HG02798 (cell line): Measurements from ENCODE around the gene C17orf58.
"Not testable (repeated sequence)": the region's sequence is repeated elsewhere in the genome, so short reads cannot be mapped to it uniquely, and the experiment has no call there.

Source experiments
- ATAC-seq: cut with Tn5 transposase; IDR thresholded peaks from one replicate; pipeline ENCODE4 v1.9.1; 2021; ENCODE audit warnings: mild to moderate bottlenecking; ENCODE audit not compliant: unreplicated experiment, poor library complexity

Gene C17orf58

DNA sequence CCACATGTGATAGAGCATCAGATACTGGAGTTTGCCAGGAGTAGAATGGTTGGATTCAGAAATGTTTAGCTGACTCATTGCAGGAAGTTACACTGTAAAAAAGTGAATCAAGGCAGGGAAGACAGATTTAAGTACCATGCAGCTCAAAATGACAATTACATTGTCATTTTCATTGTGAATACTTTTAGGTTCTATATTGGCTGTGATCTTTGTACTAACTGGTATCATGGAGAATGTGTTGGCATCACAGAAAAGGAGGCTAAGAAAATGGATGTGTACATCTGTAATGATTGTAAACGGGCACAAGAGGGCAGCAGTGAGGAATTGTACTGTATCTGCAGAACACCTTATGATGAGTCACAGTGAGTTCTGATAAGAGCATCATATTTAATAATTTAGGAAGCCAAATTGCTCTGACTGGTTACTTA is 33.1 kb downstream of the C17orf58 start:
- peak; percentile 68 for ATAC-seq

DNA sequence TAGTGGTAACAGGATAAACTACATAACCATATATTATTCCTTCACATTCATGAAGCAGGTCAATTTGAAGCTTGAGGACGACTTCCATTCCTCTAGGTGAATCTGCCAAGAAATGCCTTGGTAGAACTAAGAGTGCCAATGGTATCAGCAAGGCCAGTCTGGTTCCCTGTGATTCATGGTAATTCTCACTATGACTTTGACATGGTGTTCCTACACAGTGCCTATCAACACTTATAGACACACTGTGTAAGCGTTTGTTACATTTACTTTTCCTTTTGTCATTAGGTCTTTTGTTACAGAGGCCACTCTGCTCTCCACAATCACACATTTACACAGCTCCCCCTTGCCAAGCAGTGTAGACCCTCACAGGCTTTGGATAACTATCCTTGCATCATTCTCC is 34.1 kb downstream of the C17orf58 start:
- ATAC-seq: not testable (repeated sequence)

DNA sequence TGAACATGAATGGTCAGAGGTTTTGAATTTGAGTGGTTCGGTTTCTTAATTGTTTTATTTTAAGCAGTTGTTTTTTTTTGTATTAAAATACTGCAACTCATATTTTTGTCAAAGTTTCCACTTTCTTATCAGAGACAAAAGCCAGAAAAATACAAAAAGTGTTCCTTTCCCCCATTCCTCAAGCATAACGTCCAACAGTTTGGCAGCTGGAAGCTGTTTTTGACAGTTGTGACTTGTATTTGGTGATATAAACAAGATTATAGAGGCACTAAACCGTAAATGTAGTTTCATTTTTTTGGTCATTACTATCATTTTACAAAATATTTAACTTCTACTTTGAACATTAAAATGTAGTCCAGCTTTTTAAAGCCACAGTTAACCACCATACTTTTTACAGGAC is 36.0 kb downstream of the C17orf58 start:
- ATAC-seq: not testable (repeated sequence)

DNA sequence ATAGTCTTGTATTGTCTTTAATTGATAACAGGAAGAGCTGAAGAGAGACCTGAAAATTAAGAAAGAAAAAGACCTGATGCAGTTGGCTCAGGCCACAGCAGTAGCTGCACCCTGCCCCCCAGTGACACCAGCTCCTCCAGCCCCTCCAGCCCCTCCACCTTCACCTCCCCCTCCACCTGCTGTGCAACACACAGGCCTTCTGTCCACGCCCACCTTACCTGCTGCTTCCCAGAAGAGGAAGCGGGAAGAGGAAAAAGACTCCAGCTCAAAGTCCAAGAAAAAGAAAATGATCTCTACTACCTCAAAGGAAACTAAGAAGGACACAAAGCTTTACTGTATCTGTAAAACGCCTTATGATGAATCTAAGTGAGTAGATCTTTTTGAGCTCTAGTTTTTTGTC is 36.8 kb downstream of the C17orf58 start:
- no peak for ATAC-seq

DNA sequence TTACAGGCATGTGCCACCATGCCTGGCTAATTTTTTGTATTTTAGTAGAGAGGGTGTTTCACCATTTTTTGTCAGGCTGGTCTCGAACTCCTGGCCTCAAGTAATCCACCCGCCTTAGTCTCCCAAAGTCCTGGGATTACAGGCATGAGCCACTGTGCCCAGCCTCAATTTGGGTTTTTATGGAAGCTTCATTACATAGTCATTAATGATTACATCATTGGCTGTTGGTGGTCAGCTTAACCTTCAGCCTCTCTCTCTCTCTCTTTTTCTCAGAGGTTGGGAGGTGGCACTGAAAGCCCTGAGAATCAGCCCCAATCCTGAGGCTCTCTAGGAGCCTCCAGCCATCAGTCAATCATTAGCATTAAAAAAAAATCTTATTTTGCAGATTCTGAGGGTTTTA is 45.3 kb downstream of the C17orf58 start:
- no peak for ATAC-seq

DNA sequence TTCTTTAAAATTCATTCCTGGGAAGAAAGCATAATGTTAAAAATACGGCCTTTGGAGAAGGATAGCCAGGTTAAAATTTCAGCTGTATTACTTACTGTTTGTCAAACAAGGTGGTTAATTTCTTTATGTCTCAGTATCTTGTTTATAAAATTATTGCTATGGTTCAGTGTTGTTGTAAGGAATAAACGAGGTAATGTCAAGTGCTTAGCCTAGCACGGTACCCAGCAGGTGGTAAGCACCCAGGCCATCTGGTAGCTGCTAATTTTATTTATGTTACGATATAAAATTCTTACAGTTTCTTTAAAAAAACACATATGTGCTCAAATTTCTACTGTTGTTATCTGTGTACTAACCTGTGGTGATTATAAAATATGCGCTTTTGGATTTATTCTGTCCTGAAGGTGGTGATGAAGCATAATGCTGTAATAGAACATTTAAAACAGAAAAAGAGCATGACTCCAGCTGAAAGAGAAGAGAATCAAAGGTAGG is 48.9 kb downstream of the C17orf58 start:
- no peak for ATAC-seq

DNA sequence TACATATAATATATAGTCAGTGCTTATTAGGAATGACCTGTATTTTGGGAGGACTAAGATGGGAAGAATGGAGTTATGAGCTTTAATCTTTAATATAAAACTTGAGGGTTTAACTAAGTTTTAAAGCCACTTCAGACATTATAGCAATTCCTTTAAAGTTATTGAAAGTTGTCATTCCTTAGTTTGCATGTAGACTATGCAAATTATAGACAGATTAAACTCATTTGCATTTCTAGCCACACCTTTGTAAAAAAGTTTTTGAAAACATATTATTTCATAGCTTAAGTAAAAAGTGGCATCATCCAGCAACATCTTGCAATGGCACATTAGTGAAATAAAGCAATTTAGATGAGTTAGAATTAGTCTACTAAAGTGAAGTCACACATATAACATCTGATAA is 49.8 kb downstream of the C17orf58 start:
- no peak for ATAC-seq

DNA sequence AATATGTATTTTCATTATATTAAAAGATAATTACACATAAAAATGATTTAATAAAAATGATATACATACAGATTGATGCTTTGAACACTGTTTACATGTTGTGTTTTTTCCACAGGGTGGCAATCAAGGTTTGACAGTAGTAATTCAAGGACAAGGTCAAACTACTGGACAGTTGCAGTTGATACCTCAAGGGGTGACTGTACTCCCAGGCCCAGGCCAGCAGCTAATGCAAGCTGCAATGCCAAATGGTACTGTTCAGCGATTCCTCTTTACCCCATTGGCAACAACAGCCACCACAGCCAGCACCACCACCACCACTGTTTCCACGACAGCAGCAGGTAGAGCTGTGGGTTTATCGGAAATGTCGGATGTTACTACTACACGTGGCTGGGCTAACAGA is 52.2 kb downstream of the C17orf58 start:
- no peak for ATAC-seq

DNA sequence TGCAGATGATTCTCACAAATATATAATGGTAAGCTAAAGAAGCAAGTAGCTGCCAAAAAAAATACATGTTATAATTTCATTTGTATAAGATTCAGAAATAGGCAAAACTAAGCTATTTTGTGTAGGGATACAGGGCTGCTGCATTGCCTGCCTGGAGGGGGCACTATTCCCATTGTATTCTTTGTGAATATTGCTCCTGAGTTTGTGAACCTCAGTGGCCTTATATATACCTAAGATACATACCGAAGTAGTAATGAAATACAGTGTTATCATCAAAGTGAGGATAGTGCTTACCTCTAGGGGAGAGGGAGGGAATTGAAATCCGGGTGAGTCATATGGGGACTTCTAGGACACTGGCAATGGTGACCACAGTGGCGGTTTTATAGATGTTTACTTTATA is 53.5 kb downstream of the C17orf58 start:
- no peak for ATAC-seq
